Upper lobe of left lung (tissue), 4 donors: Measurements from ENCODE around the gene RFTN1.

Experiments used
- CTCF ChIP-seq, 6 experiments: fragments of 450-650 bp in 4 of 6; fragments of 200-600 bp in 2 of 6; sonication (generic) in 2 of 6; IDR thresholded peaks; one replicate each; pipeline ENCODE4 v1.5.1; 2016 to 2019; ENCODE audit warnings: antibody characterized with exemption in 6 of 6
- EP300 ChIP-seq, 4 donors: sonication (generic); formaldehyde crosslinking; IDR thresholded peaks; one replicate each; pipeline ENCODE4 v1.5.1; 2017; ENCODE audit warnings: antibody characterized with exemption in 4 of 4, control low read depth in 2 of 4
- POLR2A ChIP-seq, 4 donors: fragments of 450-650 bp; IDR thresholded peaks; one replicate each; pipeline ENCODE4 v1.5.1; 2016 to 2017; ENCODE audit warnings: antibody characterized with exemption in 4 of 4, mild to moderate bottlenecking in 2 of 4
- POLR2AphosphoS5 ChIP-seq, 2 donors: sonication (generic); formaldehyde crosslinking; IDR thresholded peaks; one replicate each; pipeline ENCODE4 v1.5.1; 2017; ENCODE audit warnings: antibody characterized with exemption in 2 of 2

DNA sequence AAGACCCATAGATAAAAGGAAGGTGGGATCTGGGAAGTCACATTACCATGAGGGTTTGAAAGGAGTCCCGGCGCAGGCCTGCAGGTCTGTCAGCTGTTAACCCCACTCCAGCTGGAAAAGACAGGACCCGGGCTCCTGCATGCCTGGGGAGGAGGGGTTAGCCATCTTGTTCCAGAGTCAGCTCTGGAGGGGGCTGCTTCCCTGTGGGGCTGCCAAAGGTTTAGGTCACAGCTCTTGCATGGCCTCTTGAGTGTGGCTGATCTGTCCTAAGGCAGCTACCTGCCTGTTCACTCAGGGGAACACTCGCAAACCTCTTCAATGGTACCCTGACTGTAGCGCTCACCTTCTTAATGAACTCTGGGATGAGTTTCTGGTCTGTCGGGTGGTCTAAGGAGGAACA is 104.5 kb downstream of the RFTN1 start:
- TF ChIP-seq CTCF (IDR thresholded peaks at IDR 0.05) (no peak), POLR2A (IDR thresholded peaks at IDR 0.05) (no peak), POLR2AphosphoS5 (IDR thresholded peaks at IDR 0.05) (no peak), EP300 (IDR thresholded peaks at IDR 0.05) (no peak)
